Gastroesophageal sphincter (tissue), 4 donors: Measurements from ENCODE around the gene AIG1. TPM values are rescaled to one million over a fixed set of nuclear protein-coding genes. Genes with fewer than 3 reads are reported as not detected.
"Not testable (repeated sequence)": the region's sequence is repeated elsewhere in the genome, so short reads cannot be mapped to it uniquely, and the experiment has no call there.

Experiments
- ATAC-seq: fragments of 150-250 bp; one replicate; pipeline ENCODE4 v1.9.1; 2016; ENCODE audit warnings: mild to moderate bottlenecking, moderate library complexity
- H3K27ac ChIP-seq, 4 donors: fragments of 200-600 bp; sonication (generic) in 3 of 4; 1 replicate in 3 of 4; 2 replicates in 1 of 4; pipeline ENCODE4 v1.5.1; 2016 to 2019
- H3K27me3 ChIP-seq: fragments of 200-600 bp; sonication (generic); one replicate; pipeline ENCODE4 v1.5.1; 2019
- H3K36me3 ChIP-seq, 2 donors: fragments of 200-600 bp; sonication (generic); one replicate each; pipeline ENCODE4 v1.5.1; 2019; ENCODE audit warnings: control low read depth in 1 of 2
- H3K4me1 ChIP-seq, 3 donors: fragments of 200-600 bp; sonication (generic); 1 replicate in 2 of 3; 2 replicates in 1 of 3; pipeline ENCODE4 v1.5.1; 2016 to 2019; ENCODE audit warnings: control low read depth in 2 of 3
- H3K4me3 ChIP-seq, 2 donors: fragments of 200-600 bp; sonication (generic); one replicate each; pipeline ENCODE4 v1.5.1; 2019; ENCODE audit warnings: mild to moderate bottlenecking in 1 of 2, moderate library complexity in 1 of 2
- H3K9me3 ChIP-seq, 3 donors: fragments of 200-600 bp; sonication (generic); one replicate each; pipeline ENCODE4 v1.5.1; 2017 to 2019; ENCODE audit warnings: control low read depth in 2 of 3
- CTCF ChIP-seq, 4 experiments: fragments of 200-600 bp in 2 of 4; fragments of 450-650 bp in 2 of 4; sonication (generic) in 1 of 4; IDR thresholded peaks; one replicate each; pipeline ENCODE4 v1.5.1; 2017 to 2019; ENCODE audit warnings: antibody characterized with exemption in 4 of 4, mild to moderate bottlenecking in 2 of 4, moderate library complexity in 2 of 4
- EP300 ChIP-seq: sonication (generic); formaldehyde crosslinking; IDR thresholded peaks from one replicate; pipeline ENCODE4 v1.6.1; 2017; ENCODE audit warnings: antibody characterized with exemption, mild to moderate bottlenecking
- POLR2A ChIP-seq, 2 donors: fragments of 450-650 bp; IDR thresholded peaks; one replicate each; pipeline ENCODE4 v1.6.1; 2017; ENCODE audit warnings: antibody characterized with exemption in 2 of 2, mild to moderate bottlenecking in 2 of 2, moderate library complexity in 1 of 2
- POLR2AphosphoS5 ChIP-seq: sonication (generic); formaldehyde crosslinking; IDR thresholded peaks from one replicate; pipeline ENCODE4 v1.6.1; 2017; ENCODE audit warnings: antibody characterized with exemption
- WGBS, 2 donors: methylation state at CpG; one replicate each; pipeline ENCODE4 v1.1.5; 2018; ENCODE audit warnings: low coverage in 1 of 2; 5-methylcytosine and 5-hydroxymethylcytosine counted together
- total RNA-seq, 4 donors: library from RNA; depleted of rRNA; stranded (reverse); fragments of >200 nt; gene quantifications; one replicate each; pipeline ENCODE4 v1.1.0, GENCODE V29; 2016

Gene AIG1
- total RNA-seq, 4 donors from 2014 or later = 24.0 to 42.0 (median 31.5) TPM

GRCh38 chr6:143299253-143300166 is 238.8 kb downstream of the AIG1 start:
- H3K36me3 ChIP-seq = no peaks in the 10 kb centered on the region
- ATAC-seq = no peak
- TF ChIP-seq POLR2A (IDR thresholded peaks at IDR 0.05) (no peak), CTCF (IDR thresholded peaks at IDR 0.05) (no peak), POLR2AphosphoS5 (no peak), EP300 (no peak)
- H3K4me3 ChIP-seq = no peak overlapping the region
- H3K27me3 ChIP-seq = no peaks in the 10 kb centered on the region
- no peaks in the 10 kb centered on the region for H3K9me3 ChIP-seq
- 63 to 76% methylated on average over 5 to 6 of the region's 6 CpGs for WGBS, 2 donors
- H3K27ac ChIP-seq = no peak overlapping the region
- H3K4me1 ChIP-seq = no peaks in the 10 kb centered on the region

- Histone ChIP-seq H3K27ac (no peak overlapping the region), H3K4me1 (no peaks in the 10 kb centered on the region), H3K27me3 (no peaks in the 10 kb centered on the region), H3K36me3 (no peaks in the 10 kb centered on the region), H3K9me3 (no peaks in the 10 kb centered on the region), H3K4me3 (no peak overlapping the region)
- 56 to 60% methylated on average over 3 to 4 of the region's 4 CpGs for WGBS, 2 donors
- no peak for TF ChIP-seq CTCF (IDR thresholded peaks at IDR 0.05)
- TF ChIP-seq POLR2A (IDR thresholded peaks at IDR 0.05) = no peak
- no peak for TF ChIP-seq EP300
- TF ChIP-seq POLR2AphosphoS5 = no peak
- ATAC-seq = no peak
Measured at GRCh38 chr6:143301188-143301587, 240.5 kb downstream of the AIG1 start.

GRCh38 chr6:143307760-143308159 is 247.1 kb downstream of the AIG1 start:
- H3K4me1 ChIP-seq, H3K27me3 ChIP-seq, ATAC-seq, H3K36me3 ChIP-seq, H3K9me3 ChIP-seq, H3K4me3 ChIP-seq, H3K27ac ChIP-seq: not testable (repeated sequence)
- WGBS, 2 donors = no CpG with 5 or more reads among the region's 10 CpGs

- Histone ChIP-seq H3K4me1 (no peaks in the 10 kb centered on the region), H3K27me3 (no peaks in the 10 kb centered on the region), H3K27ac (no peak overlapping the region), H3K9me3 (no peaks in the 10 kb centered on the region), H3K36me3 (no peaks in the 10 kb centered on the region), H3K4me3 (no peak overlapping the region)
- ATAC-seq = no peak
- 100% methylated on average over 4 of the region's 4 CpGs for WGBS, 2 donors
- TF ChIP-seq POLR2AphosphoS5 (no peak), POLR2A (IDR thresholded peaks at IDR 0.05) (no peak), CTCF (IDR thresholded peaks at IDR 0.05) (no peak), EP300 (no peak)
Measured at GRCh38 chr6:143313163-143313562, 252.5 kb downstream of the AIG1 start.

- Histone ChIP-seq H3K4me3 (no peak overlapping the region), H3K4me1 (no peaks in the 10 kb centered on the region), H3K9me3 (no peaks in the 10 kb centered on the region), H3K27ac (no peak overlapping the region), H3K27me3 (no peaks in the 10 kb centered on the region), H3K36me3 (no peaks in the 10 kb centered on the region)
- WGBS, 2 donors = 94 to 97% methylated on average over 3 to 5 of the region's 5 CpGs
- no peak for ATAC-seq
- TF ChIP-seq EP300 (no peak), POLR2A (IDR thresholded peaks at IDR 0.05) (no peak), CTCF (IDR thresholded peaks at IDR 0.05) (no peak), POLR2AphosphoS5 (no peak)
Measured at GRCh38 chr6:143321491-143322086, 260.9 kb downstream of the AIG1 start.
